SU-DHL-6 (cell line): ENCODE results near the gene DGLUCY.

Experiments used
- CTCF ChIP-seq: fragments of 200-600 bp; sonication (generic); IDR thresholded peaks from one replicate; pipeline ENCODE4 v1.5.1; 2017; ENCODE audit warnings: antibody characterized with exemption, mild to moderate bottlenecking, low read length, moderate library complexity; ENCODE audit not compliant: insufficient read depth, poor library complexity, severe bottlenecking
- EZH2phosphoT487 ChIP-seq: fragments of 200-600 bp; sonication (generic), shearing (Covaris generic); conservative IDR thresholded peaks from 2 replicates; pipeline ENCODE4 v1.6.1; 2018; ENCODE audit warnings: mild to moderate bottlenecking, antibody characterized with exemption, low read length, moderate library complexity, mixed read lengths

GRCh38 chr14:91167380-91167770 lies 53.5 kb downstream of the DGLUCY start:
- TF ChIP-seq CTCF: no peak
- no peak for TF ChIP-seq EZH2phosphoT487
